ENCODE results near the gene GTF2IRD1.

GTF2IRD1 gene

DNA sequence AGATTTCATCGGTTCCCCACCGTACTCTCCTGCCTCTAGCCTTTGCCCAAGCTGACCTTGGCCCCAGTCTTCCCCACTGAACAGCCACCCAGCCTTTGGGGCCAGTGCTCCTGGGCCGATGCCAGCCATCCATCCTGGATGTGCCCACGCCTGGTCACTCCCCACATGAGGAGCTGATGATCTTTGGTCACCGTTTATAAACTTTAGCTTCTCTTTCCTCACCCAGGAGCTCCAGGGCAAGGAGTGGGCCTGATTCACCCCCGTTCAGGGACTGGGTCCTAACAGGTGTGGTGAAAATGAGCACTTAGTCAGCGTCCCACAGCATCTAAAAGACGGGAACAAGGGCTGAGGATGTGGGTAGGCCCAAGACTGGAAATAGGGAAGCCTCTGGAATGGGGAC lies 22.9 kb downstream of the GTF2IRD1 start:
- Histone ChIP-seq H3K27me3 (ENCODE audit: insufficient read depth, low read depth, severe bottlenecking) (no peaks in the 10 kb centered on the region), H3K27ac (no peak overlapping the region), H3K9me3 (ENCODE audit: severe bottlenecking) (no peaks in the 10 kb centered on the region), H3K36me3 (peaks cover 28% of the 10 kb centered on the region), H3K4me3 (ENCODE audit: low read depth, low read length) (no peak overlapping the region)
- TF ChIP-seq CTCF (IDR thresholded peaks at IDR 0.05; ENCODE audit: low read depth, low read length), result no peak
- DNase-seq, result no peak

DNA sequence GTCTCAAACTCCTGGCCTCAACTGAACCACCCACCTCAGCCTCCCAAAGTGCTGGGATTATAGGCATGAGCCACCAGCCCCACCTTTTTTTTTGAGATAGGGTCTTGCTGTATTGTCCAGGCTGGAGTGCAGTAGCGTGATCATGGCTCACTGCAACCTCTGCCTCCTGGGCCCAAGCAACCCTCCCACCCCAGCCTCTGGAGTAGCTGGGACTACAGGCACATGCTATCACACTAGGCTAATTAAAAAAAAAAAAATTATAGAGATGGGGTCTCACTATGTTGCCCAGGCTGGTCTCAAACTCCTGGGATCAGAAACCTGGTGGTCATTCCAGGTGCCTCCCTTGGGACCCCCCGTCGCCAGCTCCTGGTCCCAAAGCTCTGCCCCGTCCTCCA lies 25.0 kb downstream of the GTF2IRD1 start:
- DNase-seq, result no peak
- Histone ChIP-seq H3K36me3 (peaks cover 19% of the 10 kb centered on the region), H3K4me3 (ENCODE audit: low read depth, low read length) (no peak overlapping the region), H3K9me3 (ENCODE audit: severe bottlenecking) (no peaks in the 10 kb centered on the region), H3K27ac (no peak overlapping the region), H3K27me3 (ENCODE audit: insufficient read depth, low read depth, severe bottlenecking) (no peaks in the 10 kb centered on the region)
- TF ChIP-seq CTCF (IDR thresholded peaks at IDR 0.05; ENCODE audit: low read depth, low read length), result no peak

DNA sequence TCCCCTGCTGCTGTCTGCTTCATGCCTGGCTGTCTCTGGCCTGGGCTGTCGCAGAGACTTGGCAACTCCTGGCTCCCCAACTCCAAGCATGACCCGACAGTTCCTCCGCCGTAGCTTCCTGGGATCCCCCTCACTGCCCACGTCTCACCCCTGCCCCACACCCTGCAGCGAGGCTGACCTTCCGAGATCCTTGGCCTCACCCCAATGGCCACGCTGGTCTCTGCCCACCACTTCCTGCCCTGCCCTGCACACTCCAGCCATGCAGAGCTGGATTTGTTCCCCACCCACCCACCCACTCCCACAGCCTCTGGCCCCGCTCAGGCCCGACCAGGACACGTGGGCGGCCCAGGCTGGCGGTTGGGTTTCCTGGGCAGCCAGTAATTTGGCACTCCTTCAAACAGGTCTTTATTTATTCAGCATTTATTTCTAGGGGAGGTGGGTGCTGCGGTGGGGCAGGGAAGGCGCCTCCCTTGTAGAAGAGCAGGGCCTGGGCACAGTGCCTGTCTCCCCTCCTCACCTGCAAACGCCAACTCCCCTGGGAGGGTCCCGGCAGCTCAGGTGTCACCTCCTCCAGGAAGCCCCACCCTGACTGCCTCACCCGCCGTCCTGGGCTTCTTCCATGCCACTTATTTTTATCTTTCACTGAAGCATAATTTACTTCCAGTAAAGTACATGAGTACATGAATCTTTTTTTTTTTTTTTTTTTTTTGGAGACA lies 25.5 kb downstream of the GTF2IRD1 start:
- peaks cover 17% of the 10 kb centered on the region for H3K36me3 ChIP-seq
- no peak for TF ChIP-seq CTCF (IDR thresholded peaks at IDR 0.05; ENCODE audit: low read depth, low read length)
- H3K27ac ChIP-seq, result peak overlapping the region; percentile 85
- no peaks in the 10 kb centered on the region for H3K27me3 ChIP-seq (ENCODE audit: insufficient read depth, low read depth, severe bottlenecking)
- no peaks in the 10 kb centered on the region for H3K9me3 ChIP-seq (ENCODE audit: severe bottlenecking)
- no peak overlapping the region for H3K4me3 ChIP-seq (ENCODE audit: low read depth, low read length)
- DNase-seq, result no peak

DNA sequence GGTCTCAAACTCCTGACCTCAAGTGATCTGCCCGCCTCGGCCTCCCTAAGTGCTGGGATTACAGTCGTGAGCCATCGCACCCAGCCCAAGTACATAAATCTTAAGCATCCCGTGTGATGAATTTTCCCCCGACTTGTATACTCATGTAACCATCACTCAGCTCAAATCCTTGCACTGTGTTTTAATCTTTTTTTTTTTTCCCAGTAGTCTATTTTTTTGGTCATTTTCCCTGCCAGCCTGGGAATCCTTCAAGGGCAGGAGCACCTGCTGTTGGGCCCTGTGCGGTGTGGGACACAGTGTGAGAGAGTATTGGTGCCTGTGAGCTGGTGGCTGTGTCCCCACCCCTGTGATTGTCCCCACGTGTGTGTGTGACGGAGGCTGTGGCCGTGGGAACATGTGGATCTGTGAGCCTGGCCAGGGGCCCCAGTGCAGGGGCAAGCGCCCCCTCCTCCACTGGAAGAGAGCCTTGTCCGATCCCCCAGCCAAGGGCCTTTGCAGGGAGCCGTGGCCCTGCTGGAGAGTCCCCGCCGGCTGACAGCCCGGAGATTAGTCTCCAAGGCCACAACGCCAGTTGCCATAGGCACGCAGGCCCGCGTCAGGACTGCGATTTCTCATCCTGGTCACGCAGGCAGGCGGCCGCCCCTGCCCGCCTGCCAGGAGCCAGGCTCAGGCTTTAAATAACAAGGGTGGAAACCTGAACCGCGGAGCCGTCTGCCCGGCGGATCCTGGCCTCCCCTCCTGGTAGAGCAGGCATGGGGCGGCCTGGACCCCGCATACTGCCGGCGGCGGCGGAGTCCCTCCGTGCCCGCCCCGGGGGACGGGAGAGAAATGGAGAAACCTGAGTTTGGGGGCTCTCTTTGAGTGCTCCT lies 26.5 kb downstream of the GTF2IRD1 start:
- no peak for TF ChIP-seq CTCF (IDR thresholded peaks at IDR 0.05; ENCODE audit: low read depth, low read length)
- H3K36me3 ChIP-seq, result peaks cover 10% of the 10 kb centered on the region
- DNase-seq, result peak; percentile 92
- no peaks in the 10 kb centered on the region for H3K9me3 ChIP-seq (ENCODE audit: severe bottlenecking)
- H3K27me3 ChIP-seq (ENCODE audit: insufficient read depth, low read depth, severe bottlenecking), result no peaks in the 10 kb centered on the region
- H3K27ac ChIP-seq, result peak overlapping the region; percentile 85
- H3K4me3 ChIP-seq (ENCODE audit: low read depth, low read length), result peak overlapping the region; percentile 35

GRCh38 chr7:74480861-74481417 lies 27.2 kb downstream of the GTF2IRD1 start:
- Histone ChIP-seq H3K36me3 (peaks cover 9% of the 10 kb centered on the region), H3K27me3 (ENCODE audit: insufficient read depth, low read depth, severe bottlenecking) (no peaks in the 10 kb centered on the region), H3K4me3 (ENCODE audit: low read depth, low read length) (peak overlapping the region; percentile 35), H3K27ac (peak overlapping the region; percentile 85), H3K9me3 (ENCODE audit: severe bottlenecking) (no peaks in the 10 kb centered on the region)
- peak; percentile 23 for DNase-seq
- TF ChIP-seq CTCF (IDR thresholded peaks at IDR 0.05; ENCODE audit: low read depth, low read length), result no peak

All from WERI-Rb-1 (cell line).